ENCODE measurements around the gene DLX1.
"Not testable (repeated sequence)": the region's sequence is repeated elsewhere in the genome, so short reads cannot be mapped to it uniquely, and the experiment has no call there.

DLX1 gene

DNA sequence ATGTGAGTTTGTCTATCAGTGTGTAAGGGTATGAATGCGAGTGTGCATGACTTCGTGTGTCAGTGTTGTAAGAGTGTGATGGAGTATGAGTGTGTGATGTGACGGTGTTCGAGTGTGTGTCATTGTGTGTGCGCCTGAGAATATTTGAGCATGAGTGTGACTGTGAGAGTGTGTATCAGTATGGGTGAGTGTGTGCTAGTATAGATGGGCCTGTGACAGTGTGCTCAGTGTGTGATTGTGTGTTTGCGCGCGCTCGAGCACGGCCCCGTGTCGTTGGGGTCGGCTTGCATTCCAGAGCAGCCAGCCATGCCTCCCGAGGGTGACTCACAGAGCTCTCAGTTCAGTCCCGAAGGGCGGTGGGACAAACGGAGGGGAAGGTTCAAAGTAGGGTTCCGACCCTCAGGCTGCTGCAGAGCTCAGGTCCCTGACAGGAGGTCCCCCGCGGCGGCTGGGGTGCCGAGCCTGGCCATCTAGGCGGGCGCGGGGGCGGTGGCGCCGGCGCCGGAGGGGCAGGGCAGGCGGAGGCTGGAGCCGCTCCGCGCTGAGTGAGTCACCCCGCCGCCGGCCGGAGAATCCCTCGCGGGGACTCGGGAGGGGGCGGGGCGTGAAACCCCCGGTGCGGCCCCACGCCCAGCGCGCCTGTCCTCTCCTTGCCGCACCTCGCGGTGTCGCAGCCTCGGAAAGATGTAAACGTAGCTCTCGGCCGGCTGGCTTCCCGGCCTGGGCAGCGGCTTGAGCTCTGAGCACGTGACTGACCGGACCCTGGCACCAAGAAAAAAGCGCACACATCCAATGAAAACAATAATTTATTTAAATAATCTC lies 13.6 kb downstream of the DLX1 start:
- DNase-seq (ENCODE audit: low spot score), result no peak

DNA sequence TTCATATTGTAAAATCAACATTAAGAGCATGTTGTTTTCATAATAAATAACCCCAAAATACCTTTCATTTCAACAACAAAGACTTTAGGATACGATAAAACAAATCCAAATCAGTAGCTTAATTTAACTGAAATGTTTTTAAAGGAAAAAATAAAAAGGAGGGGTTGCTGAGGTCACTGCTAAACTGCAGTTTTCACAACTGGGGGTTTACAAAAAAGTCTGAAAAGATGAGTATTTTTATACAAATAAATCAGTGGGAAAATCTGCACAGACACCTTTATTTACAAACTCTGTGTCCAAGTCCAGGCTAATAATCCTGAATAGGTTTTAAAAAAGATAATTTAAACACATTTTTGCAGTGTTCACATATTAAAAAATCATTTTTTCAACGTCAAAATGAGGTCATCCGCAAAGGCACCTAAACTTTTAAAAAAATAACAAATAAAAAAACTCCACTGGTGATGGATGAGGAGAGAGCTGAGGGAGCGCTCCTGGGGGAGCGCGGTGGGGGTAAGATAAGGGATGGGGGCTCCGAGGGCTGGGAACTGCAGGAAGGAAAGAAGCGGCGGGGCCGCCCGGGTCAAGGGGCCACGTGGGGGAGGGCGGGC lies 14.3 kb downstream of the DLX1 start:
- DNase-seq (ENCODE audit: low spot score), result no peak

DNA sequence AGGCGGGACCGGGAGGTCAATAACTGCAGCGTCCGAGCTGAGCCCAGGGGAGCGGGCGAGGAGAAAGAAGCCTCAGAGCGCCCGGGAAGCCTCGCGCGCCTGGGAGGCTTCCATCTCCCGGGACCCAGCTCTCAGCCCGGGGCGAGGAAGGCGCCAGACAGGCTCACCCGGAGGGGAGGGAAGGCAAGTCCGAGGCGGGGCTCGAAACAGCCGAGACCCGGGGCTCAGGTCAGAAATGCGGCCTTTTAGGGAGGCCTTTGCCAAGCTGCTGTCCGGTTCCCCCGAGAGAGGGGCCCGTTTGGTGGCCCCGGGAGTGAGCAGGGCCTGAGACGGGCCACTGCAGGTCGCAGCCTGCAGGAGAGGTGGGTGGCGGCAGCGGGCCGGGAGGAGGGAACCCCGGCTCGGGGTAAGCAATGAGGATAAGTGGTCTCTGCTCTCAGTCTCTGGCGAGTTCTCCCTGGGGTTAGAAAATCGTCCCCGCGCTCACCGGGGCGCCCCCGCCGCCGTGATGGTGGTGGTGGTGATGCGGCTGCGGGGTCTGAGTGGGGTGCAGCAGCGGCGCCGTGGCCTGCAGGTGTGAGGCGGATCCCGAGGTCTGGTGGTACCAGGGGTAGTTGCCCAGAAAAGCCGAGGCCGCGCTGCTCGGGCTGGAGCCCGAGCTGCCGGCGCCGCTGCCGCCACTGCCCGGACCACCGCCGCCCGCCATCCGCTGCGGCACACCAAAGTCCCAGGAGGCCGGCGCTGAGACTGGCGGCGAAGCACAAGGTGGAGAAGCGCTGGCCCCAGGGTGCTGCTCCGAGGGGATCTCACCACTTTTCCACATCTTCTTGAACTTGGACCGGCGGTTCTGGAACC lies 15.0 kb downstream of the DLX1 start:
- no peak for DNase-seq (ENCODE audit: low spot score)

DNA sequence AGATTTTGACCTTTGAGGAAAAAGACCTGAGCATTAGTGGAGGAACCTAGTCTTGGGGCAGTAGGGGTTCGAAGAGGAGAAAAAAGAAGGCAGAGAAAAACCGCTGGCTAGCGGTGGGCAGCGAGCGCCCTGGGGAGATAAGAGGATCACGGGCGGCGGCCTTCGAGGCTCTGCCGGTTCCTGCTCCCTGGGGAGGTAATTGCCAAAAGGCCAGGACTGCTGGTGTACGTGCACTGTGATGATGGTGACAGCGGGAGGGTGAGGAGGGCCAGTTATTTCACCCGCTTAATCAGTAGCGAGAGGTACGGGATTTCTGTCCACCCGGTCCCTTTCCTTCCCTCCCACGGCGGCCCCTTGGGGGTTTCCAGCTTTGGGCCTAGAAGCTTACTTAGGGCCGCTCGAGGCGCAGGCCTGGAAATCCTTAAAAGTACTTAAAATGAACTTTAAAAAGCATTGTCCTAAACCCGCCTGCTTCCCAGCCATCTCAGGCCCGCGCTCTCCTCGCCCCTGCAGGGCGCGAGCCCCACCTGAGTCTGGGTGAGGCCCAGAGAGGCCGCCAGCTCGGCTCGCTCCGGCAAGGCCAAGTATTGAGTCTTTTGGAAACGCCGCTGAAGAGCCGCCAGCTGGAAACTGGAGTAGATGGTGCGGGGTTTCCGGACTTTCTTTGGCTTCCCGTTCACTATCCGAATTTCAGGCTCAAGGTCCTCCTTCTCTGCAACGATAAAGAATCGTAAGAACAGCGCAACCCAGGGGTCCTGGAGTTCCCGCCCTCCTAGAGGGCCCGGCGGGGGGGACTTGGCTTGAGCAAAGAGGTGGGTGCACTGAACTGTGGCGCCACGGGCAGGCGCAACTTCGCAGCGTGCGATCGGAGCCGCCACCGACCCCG lies 15.9 kb downstream of the DLX1 start:
- DNase-seq (ENCODE audit: low spot score), result peak; percentile 5

DNA sequence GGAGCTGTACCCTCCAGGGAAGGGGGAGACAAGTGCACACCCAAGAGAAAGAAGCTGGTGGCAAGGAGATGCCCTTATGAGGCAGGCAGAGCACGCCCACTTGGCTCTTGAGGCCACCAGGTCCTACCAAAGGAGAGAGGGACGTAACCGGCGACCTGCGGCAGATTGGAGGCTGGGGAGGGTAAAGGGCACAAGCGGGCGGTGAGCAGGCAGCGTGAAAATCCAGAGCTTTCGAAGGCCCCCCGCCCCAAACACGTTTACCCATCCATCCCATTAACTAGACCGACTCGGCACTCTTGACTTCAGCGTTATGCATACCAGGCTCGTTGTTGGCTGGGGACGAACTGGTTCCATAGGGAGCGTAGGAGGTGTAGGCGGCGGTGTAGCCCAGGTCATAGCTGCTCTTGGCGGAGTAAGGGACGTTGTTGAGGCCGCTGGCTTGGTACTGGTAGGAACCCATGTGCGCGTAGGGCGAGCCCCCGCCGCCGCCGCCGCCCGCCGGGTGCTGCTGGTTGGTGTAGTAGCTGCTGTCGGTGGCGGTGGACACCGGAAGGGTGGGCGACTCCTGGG lies 16.6 kb downstream of the DLX1 start:
- DNase-seq (ENCODE audit: low spot score), result peak; percentile 7

DNA sequence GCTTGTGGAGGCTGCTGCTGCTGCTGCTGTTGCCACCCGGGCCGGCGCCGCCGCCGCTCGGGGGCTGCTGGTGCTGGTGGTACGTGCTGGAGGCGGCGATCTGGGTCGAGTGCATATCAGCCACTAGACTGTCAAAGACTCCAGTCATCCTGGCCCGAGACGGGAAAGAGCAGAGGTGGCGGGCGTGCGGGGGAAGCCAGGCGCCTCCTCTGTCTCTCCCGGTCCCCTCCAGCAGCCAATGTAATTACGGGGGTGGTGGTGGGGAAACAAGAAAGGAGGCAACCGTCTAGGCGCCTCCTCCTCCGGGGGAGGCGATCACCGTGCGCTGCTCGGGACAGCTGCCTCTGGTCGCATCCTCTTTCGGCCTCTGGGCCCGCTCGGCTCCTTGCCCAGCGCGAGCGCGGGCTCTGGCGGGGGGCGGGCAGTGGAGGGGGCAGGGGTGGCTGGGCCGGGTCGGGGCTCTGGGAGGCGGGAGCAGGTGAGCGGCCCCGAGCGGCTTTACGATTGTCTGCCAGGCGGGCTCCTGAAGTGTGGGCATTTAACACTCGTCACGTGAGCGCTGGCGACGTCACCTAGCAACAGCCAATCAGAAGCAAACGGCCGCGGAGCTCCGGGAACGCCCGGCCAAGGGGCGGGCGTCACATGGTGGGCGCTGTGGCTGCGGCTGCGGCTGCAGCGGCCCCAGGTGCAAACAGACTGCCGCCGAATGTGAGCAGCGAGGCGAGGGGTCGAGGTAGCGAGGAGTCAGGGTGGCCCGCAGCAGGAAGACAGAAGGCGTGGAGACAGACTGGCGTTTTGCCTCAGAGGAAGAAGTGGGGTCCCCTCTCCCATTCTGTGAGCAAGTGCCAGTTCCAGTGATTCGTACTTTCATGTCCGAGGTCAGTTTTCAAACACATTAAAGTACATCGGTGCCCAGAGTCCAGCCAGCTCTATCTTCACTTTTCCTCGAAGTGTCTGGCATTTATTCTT lies 17.4 kb downstream of the DLX1 start, which contains the start of gene DLX2:
Gene DLX2 (minus strand): TSS at position 510 of the 969 bp plus-strand sequence. CDS start 362 bp downstream, at position 148.
- peak; percentile 89 for DNase-seq (ENCODE audit: low spot score)

DNA sequence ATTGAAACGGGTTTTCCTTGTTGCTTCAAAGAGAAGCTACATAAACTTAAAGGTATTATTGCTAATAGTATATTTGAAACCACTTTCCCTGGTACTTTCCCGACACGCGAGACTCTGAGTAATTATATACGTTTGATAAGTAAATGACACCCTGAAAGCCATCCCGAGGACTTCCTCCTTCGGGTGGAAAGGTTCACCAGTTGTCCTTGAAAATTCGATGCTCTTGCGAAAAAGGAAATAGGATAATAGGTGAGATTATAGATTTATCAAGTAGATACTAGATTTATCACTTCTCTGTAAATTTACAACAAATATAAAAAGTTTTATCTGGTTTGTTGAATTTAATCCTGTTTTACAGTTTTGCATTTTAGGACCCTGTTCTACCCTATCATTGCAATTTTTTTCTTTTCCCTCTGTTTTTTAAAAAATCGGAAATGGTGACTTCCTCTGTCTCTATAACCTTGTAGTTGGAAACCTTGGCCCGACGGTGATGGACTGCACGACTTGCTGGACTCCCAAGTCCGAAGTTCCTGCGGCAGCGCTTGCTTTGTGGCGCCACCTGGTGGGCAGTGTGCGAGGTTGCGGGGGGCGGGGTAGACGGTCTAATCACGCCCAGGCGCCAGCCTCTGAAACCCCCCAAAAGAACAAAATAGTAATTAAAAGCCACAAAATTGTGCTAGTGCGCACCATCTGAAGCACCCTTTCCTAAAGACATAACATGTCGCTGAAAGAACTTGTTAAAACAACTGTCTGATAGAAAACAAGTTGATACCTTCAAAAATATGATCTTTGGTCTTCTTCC lies 18.4 kb downstream of the DLX1 start:
- DNase-seq (ENCODE audit: low spot score), result peak; percentile 77

DNA sequence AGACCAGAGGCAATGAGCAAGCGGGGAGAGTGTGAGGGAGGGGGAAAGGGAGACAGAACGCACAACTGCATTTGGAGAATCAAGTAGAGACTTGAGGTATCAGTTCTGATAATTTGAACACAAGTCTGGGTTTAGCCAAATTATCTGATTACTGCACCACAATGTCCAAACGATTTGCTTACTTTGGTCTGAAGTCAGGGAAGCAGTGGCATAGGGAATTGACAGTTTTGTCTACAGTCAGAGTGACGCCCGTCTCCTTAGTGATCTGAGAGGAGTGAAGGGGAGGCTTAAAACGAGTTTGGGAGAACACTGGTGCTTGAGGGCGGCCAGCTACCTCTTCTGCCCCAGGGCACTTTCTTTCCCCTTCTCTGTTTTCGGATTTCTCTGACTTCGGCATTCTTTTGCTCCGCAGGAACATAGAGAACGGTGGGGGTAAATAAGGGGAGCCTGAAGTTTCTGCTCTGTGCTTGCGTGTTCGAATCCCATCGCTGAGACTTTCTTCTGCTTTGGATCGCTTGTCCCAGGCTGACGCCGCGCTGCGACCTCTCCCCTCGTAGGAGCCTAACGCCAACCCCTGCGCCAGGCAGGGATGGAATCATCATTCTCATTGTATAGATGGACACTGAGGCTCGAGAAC lies 20.3 kb downstream of the DLX1 start:
- DNase-seq (ENCODE audit: low spot score), result peak; percentile 2

DNA sequence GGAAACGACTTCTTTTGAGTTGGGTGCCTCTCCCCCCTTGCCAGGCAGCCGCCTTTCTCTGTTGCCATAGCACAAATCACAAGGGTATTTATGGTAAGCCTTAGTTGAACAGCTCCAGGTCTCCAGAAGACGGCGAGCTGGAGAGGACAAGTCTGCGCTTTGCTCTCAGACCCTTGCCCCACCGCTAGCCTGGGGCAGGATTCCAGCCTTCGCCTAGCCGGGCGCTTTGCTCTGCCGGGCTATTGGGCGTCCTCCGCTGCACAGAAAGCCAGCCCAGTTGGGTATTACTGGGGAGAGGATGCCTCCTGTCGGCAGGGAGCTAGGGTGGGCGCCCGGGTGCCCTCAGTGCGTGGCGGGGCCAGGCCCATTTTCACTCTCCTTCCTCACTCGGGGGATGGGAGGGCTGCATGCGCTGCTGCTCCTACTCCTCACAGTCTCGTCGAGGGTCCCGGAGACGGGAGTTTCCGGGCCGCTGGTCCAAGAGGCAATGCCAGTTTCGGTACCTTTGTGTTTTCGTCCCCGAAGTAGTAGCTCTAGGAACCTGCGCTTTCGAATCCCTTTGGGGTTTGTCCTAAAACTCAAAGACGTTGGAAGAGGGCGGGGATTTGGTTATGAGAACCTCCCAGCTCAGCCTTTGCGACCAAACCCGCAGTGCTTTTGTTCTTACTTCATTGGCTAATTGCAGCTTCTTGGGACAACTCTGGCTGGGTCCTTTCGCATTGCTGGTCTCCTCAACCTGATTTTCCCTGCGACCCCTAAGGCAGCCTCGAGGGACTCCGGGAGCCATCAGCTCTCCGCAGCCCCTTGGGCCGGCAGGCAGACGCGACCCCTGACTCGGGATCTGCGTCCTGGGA lies 21.0 kb downstream of the DLX1 start:
- DNase-seq (ENCODE audit: low spot score), result peak; percentile 52

DNA sequence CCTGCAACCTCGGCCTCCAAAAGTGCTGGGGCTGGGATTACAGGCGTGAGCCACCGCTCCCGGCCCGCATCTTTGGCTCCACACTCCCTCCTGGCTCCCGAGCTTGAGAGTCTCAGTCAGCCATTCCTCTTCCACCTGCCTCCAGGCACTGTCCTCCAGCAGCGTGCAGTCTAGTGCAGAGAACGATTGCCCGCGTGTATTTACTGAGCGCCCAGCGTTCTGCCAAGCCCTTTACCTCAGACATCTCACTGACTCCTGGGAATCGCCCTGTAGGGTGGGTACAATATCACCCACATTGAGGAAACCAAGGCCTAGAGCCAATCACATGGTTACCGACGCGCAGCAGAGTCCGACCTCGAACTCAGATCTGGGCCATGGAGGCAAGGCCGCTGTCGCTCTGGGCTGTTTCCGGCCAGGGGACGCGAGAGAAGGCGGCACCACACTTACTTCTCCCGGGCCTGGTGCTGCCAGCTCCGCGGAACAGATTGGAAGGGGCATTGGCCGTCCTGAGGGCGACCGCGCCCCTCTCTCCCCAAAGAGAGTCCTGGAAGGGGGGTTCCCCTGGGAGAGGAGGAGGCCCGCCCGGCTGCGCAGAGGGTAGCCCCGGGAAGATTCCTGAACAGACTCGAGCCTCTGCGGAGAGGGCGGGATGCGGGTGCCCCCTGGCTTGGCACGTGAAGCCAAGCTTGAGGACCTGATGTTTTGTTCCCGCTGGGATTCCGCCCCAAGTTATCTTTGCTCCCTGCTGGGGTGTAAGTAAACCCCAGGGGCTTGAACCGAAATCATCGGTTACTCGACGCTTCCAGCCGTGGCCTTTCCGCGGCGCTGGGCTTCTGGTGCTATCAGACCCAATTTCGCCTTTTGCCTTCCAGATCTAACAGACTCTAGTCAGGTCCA lies 22.6 kb downstream of the DLX1 start:
- peak; percentile 1 for DNase-seq (ENCODE audit: low spot score)

DNA sequence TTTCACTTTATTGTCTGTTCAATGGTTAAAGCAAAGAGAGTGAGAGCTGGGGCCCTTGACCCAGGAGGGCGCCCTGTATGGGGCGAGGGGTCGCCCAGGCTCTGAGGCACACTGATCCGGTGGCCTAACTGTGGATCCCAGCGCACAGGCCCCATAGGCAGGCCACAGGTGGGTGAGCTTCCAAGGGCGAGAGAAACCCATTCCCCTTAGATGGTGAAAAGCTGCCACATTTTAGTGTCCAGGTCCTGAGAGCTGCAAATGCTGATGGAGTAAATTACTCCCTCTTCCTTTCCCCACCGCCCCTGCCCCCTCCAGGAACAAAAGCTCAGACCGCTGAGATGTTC lies 23.3 kb downstream of the DLX1 start:
- DNase-seq (ENCODE audit: low spot score), result no peak

DNA sequence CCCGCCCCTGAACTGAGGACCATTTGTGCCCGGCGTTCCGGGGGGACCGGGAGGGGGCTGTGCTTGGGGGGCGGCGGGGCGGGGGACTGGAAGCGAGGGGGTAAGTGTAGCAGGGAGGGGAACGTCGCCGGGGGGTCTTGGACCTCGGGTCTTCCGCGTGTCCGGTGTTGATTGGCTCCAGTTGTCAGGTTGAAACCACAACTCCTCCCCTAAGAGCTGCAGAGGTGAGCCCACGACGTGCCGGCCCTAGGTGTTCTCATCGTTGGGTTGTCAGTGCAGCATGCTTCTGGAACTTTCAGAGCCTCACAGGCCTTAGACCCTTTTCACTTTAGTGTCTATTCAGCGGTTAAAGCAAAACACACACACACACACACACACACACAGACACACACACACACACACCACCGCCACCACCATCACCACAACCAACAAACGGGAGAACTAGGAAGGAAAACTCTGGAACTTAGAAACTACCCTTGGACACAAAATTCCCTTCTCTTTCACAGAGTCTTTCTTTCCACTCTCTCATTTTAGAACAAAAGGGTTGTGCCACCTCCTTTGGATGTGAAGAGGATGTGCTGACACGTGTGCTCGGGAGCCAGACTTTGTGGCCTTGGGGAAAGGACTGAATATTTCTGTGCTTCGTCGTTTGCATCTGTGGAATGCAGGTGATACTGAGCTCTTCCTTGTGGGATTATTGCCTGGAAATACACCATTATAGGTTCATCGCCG lies 24.1 kb downstream of the DLX1 start:
- no peak for DNase-seq (ENCODE audit: low spot score)

DNA sequence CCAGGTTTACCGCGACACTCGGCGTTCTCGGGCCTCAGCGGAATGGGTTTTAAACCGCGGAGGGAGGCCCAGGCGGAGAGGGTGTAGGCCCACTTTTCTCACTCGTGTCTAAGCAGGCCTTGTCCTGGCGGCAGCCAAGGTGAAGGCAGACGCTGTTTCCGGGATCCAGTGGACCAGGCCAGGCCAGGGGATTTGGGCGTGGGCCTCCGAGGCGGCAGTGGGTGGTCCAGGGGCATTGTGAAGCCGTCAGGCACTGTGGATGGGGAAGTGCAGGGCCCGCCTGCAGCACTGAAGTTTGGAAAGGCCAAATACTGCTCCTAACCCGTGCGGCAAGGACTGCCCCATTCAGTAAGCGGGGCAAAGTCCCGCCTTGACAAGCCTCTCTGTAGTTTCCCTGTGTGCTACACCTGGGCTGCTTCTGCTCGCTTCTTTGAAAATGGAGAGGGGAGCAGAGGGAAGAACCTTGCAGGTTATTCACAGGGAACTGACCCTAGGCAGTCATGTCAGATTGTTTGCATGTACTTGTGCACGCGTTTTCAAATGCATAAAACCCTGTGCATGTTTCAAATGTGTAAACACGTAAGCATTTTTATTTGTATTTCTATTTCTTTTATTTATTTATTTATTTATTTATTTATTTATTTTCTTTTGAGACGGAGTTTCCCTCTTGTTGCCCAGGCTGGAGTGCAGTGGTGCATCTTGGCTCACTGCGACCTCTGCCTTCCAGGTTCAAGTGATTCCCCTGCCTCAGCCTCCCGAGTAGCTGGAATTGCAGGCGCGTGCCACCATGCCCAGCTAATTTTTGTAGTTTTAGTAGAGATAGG lies 24.9 kb downstream of the DLX1 start:
- no peak for DNase-seq (ENCODE audit: low spot score)

DNA sequence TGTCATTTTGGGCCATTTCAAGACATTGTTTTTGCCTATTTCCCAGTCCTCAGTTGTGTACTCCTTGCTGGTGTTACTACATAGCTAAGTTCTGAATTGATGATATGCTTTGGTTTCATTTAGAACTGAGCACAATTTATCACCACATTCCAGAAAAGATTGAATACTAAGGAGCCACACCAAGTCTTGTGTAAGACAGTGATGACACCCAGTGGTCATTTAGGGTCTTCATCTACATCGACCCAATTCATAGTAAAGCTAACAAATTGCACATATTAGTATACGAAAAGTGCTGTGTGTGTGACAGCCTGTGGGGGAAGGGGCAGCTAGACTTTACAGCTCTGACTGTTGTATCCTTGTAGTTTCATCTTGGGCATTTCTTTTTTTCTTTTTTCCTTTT lies 28.3 kb downstream of the DLX1 start:
- no peak for DNase-seq (ENCODE audit: low spot score)

DNA sequence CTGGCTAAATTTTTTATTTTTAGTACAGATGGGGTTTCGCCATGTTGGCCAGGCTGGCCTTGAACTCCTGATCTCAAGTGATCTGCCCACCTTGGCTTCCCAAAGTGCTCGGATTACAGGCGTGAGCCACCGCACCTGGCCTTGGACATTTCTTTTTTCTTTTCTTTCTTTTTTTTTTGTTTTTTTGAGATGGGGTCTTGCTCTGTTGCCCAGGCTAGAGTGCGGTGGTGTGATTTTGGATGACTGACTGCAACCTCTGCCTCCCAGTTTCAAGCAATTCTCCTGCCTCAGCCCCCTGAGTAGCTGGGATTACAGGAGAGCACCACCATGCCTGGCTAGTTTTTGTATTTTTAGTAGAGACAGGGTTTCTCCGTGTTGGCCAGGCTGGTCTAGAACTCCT lies 28.9 kb downstream of the DLX1 start:
- not testable (repeated sequence) for DNase-seq (ENCODE audit: low spot score)

Data from germinal center (tissue), 1 donor.